Astrocyte of the spinal cord (primary cell): ENCODE results near the gene SSBP4.

Source experiments
- DNase-seq: peaks from one replicate; pipeline ENCODE4 v3.0.0; 2011; ENCODE audit warnings: low read depth, low spot score
- H3K4me3 ChIP-seq: 2 replicates; pipeline ENCODE4 v1.5.1; 2011; ENCODE audit warnings: low read depth, mild to moderate bottlenecking, low read length, moderate library complexity
- in situ Hi-C: cut with HindIII; loops from 2 replicates; pipeline ENCODE4 v1.10.0; 2017; ENCODE audit warnings: low sequenced_read_pairs
- TF ChIP-seq, protein P1 (sequence below): IDR thresholded peaks from 2 replicates; pipeline ENCODE4 v1.5.1; 2012; ENCODE audit warnings: low read depth, mild to moderate bottlenecking, low read length, inconsistent platforms

Gene SSBP4

GRCh38 chr19:18464646-18465045, 45.4 kb downstream of the SSBP4 start:
- H3K4me3 ChIP-seq: no peak overlapping the region
- in situ Hi-C loops: no loop called here
- peak; percentile 91 for DNase-seq
- TF ChIP-seq, protein P1, sequence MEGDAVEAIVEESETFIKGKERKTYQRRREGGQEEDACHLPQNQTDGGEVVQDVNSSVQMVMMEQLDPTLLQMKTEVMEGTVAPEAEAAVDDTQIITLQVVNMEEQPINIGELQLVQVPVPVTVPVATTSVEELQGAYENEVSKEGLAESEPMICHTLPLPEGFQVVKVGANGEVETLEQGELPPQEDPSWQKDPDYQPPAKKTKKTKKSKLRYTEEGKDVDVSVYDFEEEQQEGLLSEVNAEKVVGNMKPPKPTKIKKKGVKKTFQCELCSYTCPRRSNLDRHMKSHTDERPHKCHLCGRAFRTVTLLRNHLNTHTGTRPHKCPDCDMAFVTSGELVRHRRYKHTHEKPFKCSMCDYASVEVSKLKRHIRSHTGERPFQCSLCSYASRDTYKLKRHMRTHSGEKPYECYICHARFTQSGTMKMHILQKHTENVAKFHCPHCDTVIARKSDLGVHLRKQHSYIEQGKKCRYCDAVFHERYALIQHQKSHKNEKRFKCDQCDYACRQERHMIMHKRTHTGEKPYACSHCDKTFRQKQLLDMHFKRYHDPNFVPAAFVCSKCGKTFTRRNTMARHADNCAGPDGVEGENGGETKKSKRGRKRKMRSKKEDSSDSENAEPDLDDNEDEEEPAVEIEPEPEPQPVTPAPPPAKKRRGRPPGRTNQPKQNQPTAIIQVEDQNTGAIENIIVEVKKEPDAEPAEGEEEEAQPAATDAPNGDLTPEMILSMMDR: no peak

- H3K4me3 ChIP-seq: no peak overlapping the region
- in situ Hi-C loops: no loop called here
- TF ChIP-seq, protein P1: no peak
- DNase-seq: no peak
Observed at GRCh38 chr19:18465214-18465963, 46.2 kb downstream of the SSBP4 start.

- no peak overlapping the region for H3K4me3 ChIP-seq
- no peak for DNase-seq
- in situ Hi-C loops: no loop called here
- TF ChIP-seq, protein P1: no peak
Observed at GRCh38 chr19:18465964-18466339, 46.8 kb downstream of the SSBP4 start.

DNA sequence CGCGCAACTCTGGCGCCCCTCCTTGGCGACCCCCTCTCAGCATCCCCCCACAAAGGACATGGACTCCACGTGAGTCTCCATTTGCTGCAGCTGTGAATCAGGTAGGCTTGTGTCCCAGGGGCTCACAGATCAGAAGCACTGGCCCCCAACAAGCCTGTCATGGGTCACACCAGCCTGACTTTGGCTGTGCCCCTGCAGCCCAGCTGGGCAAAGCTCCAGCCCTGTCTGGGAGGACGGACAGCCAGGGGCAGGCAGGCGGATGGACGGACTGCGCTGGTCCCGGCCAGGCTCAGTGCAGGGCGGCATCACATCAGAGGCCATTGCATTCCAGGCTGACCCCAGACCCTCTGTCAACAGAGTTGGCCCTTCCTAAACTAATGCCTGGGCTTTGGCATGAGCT, 47.2 kb downstream of the SSBP4 start:
- TF ChIP-seq, protein P1: no peak
- H3K4me3 ChIP-seq: no peak overlapping the region
- DNase-seq: no peak
- in situ Hi-C loops: no loop called here

GRCh38 chr19:18467978-18468377, 48.8 kb downstream of the SSBP4 start:
- TF ChIP-seq, protein P1: no peak
- DNase-seq: no peak
- no peak overlapping the region for H3K4me3 ChIP-seq
- in situ Hi-C loops: no loop called here

- TF ChIP-seq, protein P1: no peak
- no peak for DNase-seq
- in situ Hi-C loops: no loop called here
- no peak overlapping the region for H3K4me3 ChIP-seq
Observed at GRCh38 chr19:18468517-18468916, 49.3 kb downstream of the SSBP4 start.
